K562 (cell line): ENCODE data around the gene TAP2. TPM values are rescaled to one million over a fixed set of nuclear protein-coding genes. Genes with fewer than 3 reads are reported as not detected.

Source experiments
- ATAC-seq: fragments of 200-7000 bp; cut with Tn5 transposase; 3 replicates; pipeline ENCODE4 v1.9.1; 2020; ENCODE audit warnings: moderate library complexity
- BruUV-seq: library from RNA; stranded (reverse); fragments of 400-500 nt; replicated peaks from 2 replicates; lab custom pipeline; 2021; lab: Mats Ljungman, UMichigan
- CTCF ChIA-PET: fragments of 300-600 bp; formaldehyde crosslinking; extraction: SDS; loops from one replicate; lab custom pipeline; 2021; ENCODE audit warnings: low intra/inter-chr PET ratio; lab: Yijun Ruan, JAX
- POLR2A ChIA-PET: fragments of 300-600, 350-650 bp; sonication (Branson Sonifier 250); formaldehyde crosslinking; extraction: SDS; loops from one replicate; lab custom pipeline; 2021; ENCODE audit warnings: antibody characterized with exemption, inconsistent platforms; lab: Yijun Ruan, JAX
- DNase-seq, 4 experiments: peaks; one replicate each; pipeline versions ENCODE4 v3.0.0 to v3.0.0-alpha.2; 2011 to 2018; ENCODE audit warnings: low spot score in 3 of 4, mixed read lengths in 3 of 4; ENCODE audit errors: extremely low read depth in 1 of 4
- FAIRE-seq: peaks from 2 replicates; lab custom pipeline; 2011; peaks lifted over from hg19 to GRCh38; lab: Jason Lieb, UNC
- H2AFZ ChIP-seq: 2 replicates; pipeline ENCODE4 v1.6.0; 2011; ENCODE audit warnings: low read depth, low read length, control low read depth, inconsistent platforms
- H3K27ac ChIP-seq: fragments of 200-600 bp; 3 replicates; pipeline ENCODE4 v1.8.0; 2011; ENCODE audit warnings: low read depth, mild to moderate bottlenecking, control low read depth, inconsistent platforms, low read length, moderate library complexity, mixed read lengths; ENCODE audit errors: extremely low read depth
- H3K27me3 ChIP-seq, 2 experiments: fragments of 300-600 bp in 1 of 2; 2 replicates in 1 of 2; 3 replicates in 1 of 2; pipeline versions ENCODE4 v1.6.0 to v1.8.0; 2011; ENCODE audit warnings: inconsistent platforms in 2 of 2, low read length in 2 of 2, mild to moderate bottlenecking in 1 of 2, mixed read lengths in 1 of 2, moderate library complexity in 1 of 2; ENCODE audit not compliant: control insufficient read depth in 2 of 2, insufficient read depth in 2 of 2
- H3K36me3 ChIP-seq: fragments of 300-600 bp; 3 replicates; pipeline ENCODE4 v1.8.0; 2011; ENCODE audit warnings: mild to moderate bottlenecking, low read length, inconsistent platforms; ENCODE audit not compliant: control insufficient read depth, insufficient read depth
- H3K4me1 ChIP-seq, 2 experiments: fragments of 200-600 bp in 1 of 2; replicated peaks in 1 of 2; 2 replicates in 1 of 2; 3 replicates in 1 of 2; pipeline versions ENCODE4 v1.5.1 to v1.8.0; 2011; ENCODE audit warnings: inconsistent platforms in 2 of 2, low read length in 2 of 2, mild to moderate bottlenecking in 1 of 2, mixed read lengths in 1 of 2, moderate library complexity in 1 of 2; ENCODE audit not compliant: control insufficient read depth in 2 of 2, insufficient read depth in 2 of 2
- H3K4me2 ChIP-seq: 2 replicates; pipeline ENCODE4 v1.6.1; 2011; ENCODE audit warnings: low read length, control low read depth, inconsistent platforms, mixed read lengths; ENCODE audit not compliant: insufficient read depth
- H3K4me3 ChIP-seq: fragments of 200-600 bp; sonication (generic), shearing (Covaris generic); 2 replicates; pipeline ENCODE4 v1.5.1; 2016; ENCODE audit warnings: control low read depth, inconsistent platforms
- H3K79me2 ChIP-seq: fragments of 200-600 bp; 3 replicates; pipeline ENCODE4 v1.8.0; 2011; ENCODE audit warnings: low read length, inconsistent platforms; ENCODE audit not compliant: control insufficient read depth, insufficient read depth
- H3K9ac ChIP-seq, 2 experiments: 2 replicates each; pipeline versions ENCODE4 v1.6.0 to v1.6.1; 2011; ENCODE audit warnings: low read depth in 2 of 2, low read length in 2 of 2, control low read depth in 1 of 2, inconsistent platforms in 1 of 2, mild to moderate bottlenecking in 1 of 2, mixed read lengths in 1 of 2; ENCODE audit not compliant: insufficient read depth in 1 of 2
- H3K9me1 ChIP-seq: one replicate; pipeline ENCODE4 v1.6.0; 2011; ENCODE audit warnings: inconsistent platforms, mild to moderate bottlenecking, low read length, moderate library complexity; ENCODE audit not compliant: control insufficient read depth, insufficient read depth
- H3K9me3 ChIP-seq: replicated peaks from 2 replicates; pipeline ENCODE4 v1.5.1; 2011; ENCODE audit warnings: low read depth, low read length, inconsistent platforms; ENCODE audit not compliant: control insufficient read depth, insufficient read depth
- H4K20me1 ChIP-seq: replicated peaks from 2 replicates; pipeline ENCODE4 v1.6.1; 2011; ENCODE audit warnings: low read length, inconsistent platforms, mixed read lengths; ENCODE audit not compliant: control insufficient read depth, insufficient read depth
- ATF1 ChIP-seq, 2 experiments: fragments of 450-650 bp in 1 of 2; IDR thresholded peaks; 2 replicates each; pipeline ENCODE4 v1.6.1; 2016; ENCODE audit warnings: missing compliant biosample characterization in 1 of 2, missing genetic modification characterization in 1 of 2
- ATF3 ChIP-seq, 2 experiments: fragments of 450-650 bp in 1 of 2; sonication (generic) in 1 of 2; formaldehyde crosslinking in 1 of 2; IDR thresholded peaks in 1 of 2; conservative IDR thresholded peaks in 1 of 2; 2 replicates each; pipeline versions ENCODE4 v1.6.1 to v1.8.1; 2016 to 2023; ENCODE audit warnings: mild to moderate bottlenecking in 2 of 2, moderate library complexity in 2 of 2, inconsistent platforms in 1 of 2, missing genetic modification reagents in 1 of 2
- CREM ChIP-seq: IDR thresholded peaks from 2 replicates; pipeline ENCODE4 v1.6.1; 2014; ENCODE audit warnings: antibody characterized with exemption, low read depth
- POLR3G ChIP-seq: IDR thresholded peaks from 2 replicates; pipeline ENCODE4 v1.6.1; 2011; ENCODE audit not compliant: insufficient read length, insufficient replicate concordance; ENCODE audit errors: extremely low read depth
- RFX5 ChIP-seq: IDR thresholded peaks from 2 replicates; pipeline ENCODE4 v1.6.1; 2011; ENCODE audit warnings: low read depth, mild to moderate bottlenecking, improper control_type of control experiment, low read length
- TCF7 ChIP-seq: sonication (generic); IDR thresholded peaks from 2 replicates; pipeline ENCODE4 v1.6.1; 2016; ENCODE audit warnings: antibody characterized with exemption, borderline replicate concordance
- WGBS: fragments of 100-300 bp; shearing (Covaris generic); methylation state at CpG from one replicate; pipeline ENCODE4 v1.1.6; 2016; ENCODE audit warnings: low coverage, mixed read lengths; ENCODE audit not compliant: insufficient coverage; ENCODE audit errors: missing lambda C conversion rate; 5-methylcytosine and 5-hydroxymethylcytosine counted together
- in situ Hi-C: fragments of 300-500 bp; cut with MboI; formaldehyde crosslinking; loops from 4 replicates; pipeline ENCODE4 v1.15.0; 2018; ENCODE audit warnings: inconsistent platforms, mixed read lengths
- intact Hi-C: fragments of 100-400 bp; cut with micrococcal nuclease; formaldehyde crosslinking; loops from 2 replicates; pipeline ENCODE4 v1.14.2; 2022
- polyA plus RNA-seq, 8 experiments: library from polyadenylated mRNA; depleted of rRNA in 4 of 8; stranded (reverse) in 5 of 8; unstranded in 3 of 8; fragments of >200 nt; fragmentation: Nextera tagmentation in 2 of 8; fragmentation: Illumina TruSeq in 1 of 8; extraction: Ambion mirVana in 2 of 8; extraction: Trizol in 1 of 8; gene quantifications; 2 replicates each; pipeline versions ENCODE4 v1.2.1 to v1.2.3, GENCODE V29; 2011 to 2014; ENCODE audit warnings: inconsistent platforms in 1 of 8, missing spikeins in 1 of 8
- total RNA-seq, 7 experiments: library from RNA; depleted of rRNA in 6 of 7; stranded (reverse); fragments of >200 nt in 6 of 7; fragmentation: Illumina TruSeq in 2 of 7; extraction: Trizol in 2 of 7; gene quantifications; 2 replicates each; pipeline versions ENCODE4 v1.2.1 to v1.2.3, GENCODE V29; 2011 to 2021; ENCODE audit warnings: low replicate concordance in 1 of 7
- TF ChIP-seq, protein P1 (sequence below): fragments of 250-450 bp; sonication (Bioruptor Pico); IDR thresholded peaks from 2 replicates; pipeline ENCODE4 v1.9.0; 2021; ENCODE audit warnings: mild to moderate bottlenecking

TAP2 gene
- total and polyA plus RNA-seq, 9 of the 15 experiments (the other 6 are each of a cell fraction or from before 2014, with no cell fraction given), result 2.0 to 53.5 (median 19.6) TPM

- WGBS, result 16% methylated on average over 3 of the region's 3 CpGs
- ChIA-PET CTCF (no interaction called here), POLR2A (no interaction called here)
- in situ Hi-C loops (no loop called here), intact Hi-C loops (no loop called here)
- H3K36me3 ChIP-seq, result no peaks in the 10 kb centered on the region
- BruUV-seq, result no TSS peak
- peaks cover 3% of the 10 kb centered on the region for H3K9me1 ChIP-seq
- no peaks in the 10 kb centered on the region; a peak in 1 of 5 replicates for H3K4me1 ChIP-seq
- no peak within 1 kb of the TSS for H3K4me2 ChIP-seq
- no peak within 1 kb of the TSS for H2AFZ ChIP-seq
- no peak within 1 kb of the TSS for H3K9ac ChIP-seq
- peak; percentile 64 for ATAC-seq
- TF ChIP-seq RFX5, result peak; percentile 95
- no peak for TF ChIP-seq ATF1 (CRISPR knock-in tag; IDR thresholded peaks at IDR 0.05)
- peak; percentile 64 for TF ChIP-seq ATF1 (tag; IDR thresholded peaks at IDR 0.05)
- TF ChIP-seq POLR3G, result no peak
- 0 out of 2 replicates have a peak, but pooled peaks have one; percentile 12 for TF ChIP-seq ATF3 (IDR thresholded peaks at IDR 0.05)
- TF ChIP-seq ATF3 (CRISPR knock-in tag; conservative IDR thresholded peaks at IDR 0.05), result no peak
- no peak for TF ChIP-seq TCF7
- peak; percentile 48; the same call in 1 of the 2 replicates for TF ChIP-seq CREM
- TF ChIP-seq, protein P1, sequence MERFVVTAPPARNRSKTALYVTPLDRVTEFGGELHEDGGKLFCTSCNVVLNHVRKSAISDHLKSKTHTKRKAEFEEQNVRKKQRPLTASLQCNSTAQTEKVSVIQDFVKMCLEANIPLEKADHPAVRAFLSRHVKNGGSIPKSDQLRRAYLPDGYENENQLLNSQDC (CRISPR knock-in tag), result no peak
- no peak within 1 kb of the TSS for H3K4me3 ChIP-seq
- H3K27me3 ChIP-seq, result peaks cover 3 to 13% of the 10 kb centered on the region in 2 experiments; a peak in 4 of 5 replicates
- no peak for FAIRE-seq
- no peak within 1 kb of the TSS for H3K27ac ChIP-seq
- DNase-seq, result no peak
- H3K9me3 ChIP-seq, result no peaks in the 10 kb centered on the region
- no peaks in the 10 kb centered on the region for H4K20me1 ChIP-seq
- no peaks in the 10 kb centered on the region for H3K79me2 ChIP-seq
Observed at GRCh38 chr6:32816746-32817204, 21.8 kb downstream of the TAP2 start, which contains the start of gene HLA-DOB. Gene HLA-DOB (minus strand): TSS chr6:32817002. CDS start chr6:32816951, 51 bp downstream.
